Upper lobe of left lung (tissue), 4 donors: ENCODE data around the gene KCNIP1.
"Not testable (repeated sequence)": the region's sequence is repeated elsewhere in the genome, so short reads cannot be mapped to it uniquely, and the experiment has no call there.

Experiments used
- EP300 ChIP-seq, 4 donors: sonication (generic); formaldehyde crosslinking; IDR thresholded peaks; one replicate each; pipeline ENCODE4 v1.5.1; 2017; ENCODE audit warnings: antibody characterized with exemption in 4 of 4, control low read depth in 2 of 4
- POLR2A ChIP-seq, 4 donors: fragments of 450-650 bp; IDR thresholded peaks; one replicate each; pipeline ENCODE4 v1.5.1; 2016 to 2017; ENCODE audit warnings: antibody characterized with exemption in 4 of 4, mild to moderate bottlenecking in 2 of 4
- TF ChIP-seq, protein P1 (sequence below), 6 experiments: fragments of 450-650 bp in 4 of 6; fragments of 200-600 bp in 2 of 6; sonication (generic) in 2 of 6; IDR thresholded peaks; one replicate each; pipeline ENCODE4 v1.5.1; 2016 to 2019; ENCODE audit warnings: antibody characterized with exemption in 6 of 6

GRCh38 chr5:170765868-170766267 lies 262.0 kb downstream of the KCNIP1 start:
- not testable (repeated sequence) for TF ChIP-seq POLR2A, EP300 (IDR thresholded peaks at IDR 0.05)
- TF ChIP-seq, protein P1, sequence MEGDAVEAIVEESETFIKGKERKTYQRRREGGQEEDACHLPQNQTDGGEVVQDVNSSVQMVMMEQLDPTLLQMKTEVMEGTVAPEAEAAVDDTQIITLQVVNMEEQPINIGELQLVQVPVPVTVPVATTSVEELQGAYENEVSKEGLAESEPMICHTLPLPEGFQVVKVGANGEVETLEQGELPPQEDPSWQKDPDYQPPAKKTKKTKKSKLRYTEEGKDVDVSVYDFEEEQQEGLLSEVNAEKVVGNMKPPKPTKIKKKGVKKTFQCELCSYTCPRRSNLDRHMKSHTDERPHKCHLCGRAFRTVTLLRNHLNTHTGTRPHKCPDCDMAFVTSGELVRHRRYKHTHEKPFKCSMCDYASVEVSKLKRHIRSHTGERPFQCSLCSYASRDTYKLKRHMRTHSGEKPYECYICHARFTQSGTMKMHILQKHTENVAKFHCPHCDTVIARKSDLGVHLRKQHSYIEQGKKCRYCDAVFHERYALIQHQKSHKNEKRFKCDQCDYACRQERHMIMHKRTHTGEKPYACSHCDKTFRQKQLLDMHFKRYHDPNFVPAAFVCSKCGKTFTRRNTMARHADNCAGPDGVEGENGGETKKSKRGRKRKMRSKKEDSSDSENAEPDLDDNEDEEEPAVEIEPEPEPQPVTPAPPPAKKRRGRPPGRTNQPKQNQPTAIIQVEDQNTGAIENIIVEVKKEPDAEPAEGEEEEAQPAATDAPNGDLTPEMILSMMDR (IDR thresholded peaks at IDR 0.05): not testable (repeated sequence)
